ENCODE results near the gene KCNMA1. TPM values are rescaled to one million over a fixed set of nuclear protein-coding genes. Genes with fewer than 3 reads are reported as not detected.

Gene KCNMA1
- total RNA-seq, 1 experiment from 2014 or later = 0.49 TPM

DNA sequence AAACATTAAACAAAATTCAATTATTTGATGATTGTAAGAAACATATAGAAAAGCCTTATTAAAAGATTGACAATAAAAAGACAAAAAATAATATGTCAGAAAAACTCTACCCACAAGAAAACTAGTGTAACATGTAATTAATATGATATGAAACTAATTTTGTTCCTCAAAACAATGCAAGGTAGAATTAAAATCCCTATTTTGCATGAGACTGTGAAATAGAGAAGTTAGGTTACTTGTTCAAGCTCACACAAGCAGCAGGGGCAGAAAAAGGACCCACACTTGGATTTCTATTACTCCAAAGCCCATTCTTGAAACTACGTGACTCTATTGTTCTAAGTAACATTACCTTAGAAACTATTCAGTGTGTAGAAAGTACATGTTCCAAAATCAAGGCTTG, 96.4 kb downstream of the KCNMA1 start:
- no peak overlapping the region for H3K9ac ChIP-seq (ENCODE audit: low read length)
- BruUV-seq (replicated peaks) = no TSS peak
- ChIA-PET CTCF (no interaction called here), POLR2A (no interaction called here), RAD21 (ENCODE audit: low non-redundant PET in 1 of 2, low total read pairs in 2 of 2, uncharacterized antibody in 2 of 2, unreplicated experiment in 2 of 2) (no interaction called here)
- H3K79me2 ChIP-seq (ENCODE audit: insufficient read depth, low read length) = no peaks in the 10 kb centered on the region
- no peak overlapping the region for H2AFZ ChIP-seq (ENCODE audit: low read depth, low read length, poor library complexity, severe bottlenecking)
- DNase-seq (ENCODE audit: low read depth, low spot score) = no peak
- no peaks in the 10 kb centered on the region for H3K36me3 ChIP-seq (ENCODE audit: control insufficient read depth in 1 of 2, insufficient read depth in 2 of 2, low read length in 2 of 2)
- no peak for TF ChIP-seq RAD21 (IDR thresholded peaks at IDR 0.05; ENCODE audit: low read depth)
- TF ChIP-seq ZNF274 (IDR thresholded peaks at IDR 0.05; ENCODE audit: low read depth, low read length) = no peak
- no peak for TF ChIP-seq EZH2phosphoT487 (IDR thresholded peaks at IDR 0.05; ENCODE audit: borderline replicate concordance)
- TF ChIP-seq, protein P1, sequence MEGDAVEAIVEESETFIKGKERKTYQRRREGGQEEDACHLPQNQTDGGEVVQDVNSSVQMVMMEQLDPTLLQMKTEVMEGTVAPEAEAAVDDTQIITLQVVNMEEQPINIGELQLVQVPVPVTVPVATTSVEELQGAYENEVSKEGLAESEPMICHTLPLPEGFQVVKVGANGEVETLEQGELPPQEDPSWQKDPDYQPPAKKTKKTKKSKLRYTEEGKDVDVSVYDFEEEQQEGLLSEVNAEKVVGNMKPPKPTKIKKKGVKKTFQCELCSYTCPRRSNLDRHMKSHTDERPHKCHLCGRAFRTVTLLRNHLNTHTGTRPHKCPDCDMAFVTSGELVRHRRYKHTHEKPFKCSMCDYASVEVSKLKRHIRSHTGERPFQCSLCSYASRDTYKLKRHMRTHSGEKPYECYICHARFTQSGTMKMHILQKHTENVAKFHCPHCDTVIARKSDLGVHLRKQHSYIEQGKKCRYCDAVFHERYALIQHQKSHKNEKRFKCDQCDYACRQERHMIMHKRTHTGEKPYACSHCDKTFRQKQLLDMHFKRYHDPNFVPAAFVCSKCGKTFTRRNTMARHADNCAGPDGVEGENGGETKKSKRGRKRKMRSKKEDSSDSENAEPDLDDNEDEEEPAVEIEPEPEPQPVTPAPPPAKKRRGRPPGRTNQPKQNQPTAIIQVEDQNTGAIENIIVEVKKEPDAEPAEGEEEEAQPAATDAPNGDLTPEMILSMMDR (IDR thresholded peaks at IDR 0.05 in 2 of 3, conservative IDR thresholded peaks at IDR 0.05 in 1 of 3; ENCODE audit: borderline replicate concordance in 1 of 3, insufficient read depth in 1 of 3, low read depth in 2 of 3, low read length in 2 of 3) = no peak
- TF ChIP-seq, protein P2, sequence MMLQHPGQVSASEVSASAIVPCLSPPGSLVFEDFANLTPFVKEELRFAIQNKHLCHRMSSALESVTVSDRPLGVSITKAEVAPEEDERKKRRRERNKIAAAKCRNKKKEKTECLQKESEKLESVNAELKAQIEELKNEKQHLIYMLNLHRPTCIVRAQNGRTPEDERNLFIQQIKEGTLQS (IDR thresholded peaks at IDR 0.05) = no peak
- TF ChIP-seq POLR2A (IDR thresholded peaks at IDR 0.05; ENCODE audit: borderline replicate concordance, extremely low read depth, insufficient read depth, insufficient read length) = no peak
- TF ChIP-seq TCF7L2 (IDR thresholded peaks at IDR 0.05; ENCODE audit: borderline replicate concordance, extremely low read depth, insufficient read depth, insufficient read length) = no peak
- TF ChIP-seq EZH2 (IDR thresholded peaks at IDR 0.05) = no peak
- TF ChIP-seq FOSL1 (IDR thresholded peaks at IDR 0.05; ENCODE audit: low read depth) = no peak
- TF ChIP-seq, protein P3, sequence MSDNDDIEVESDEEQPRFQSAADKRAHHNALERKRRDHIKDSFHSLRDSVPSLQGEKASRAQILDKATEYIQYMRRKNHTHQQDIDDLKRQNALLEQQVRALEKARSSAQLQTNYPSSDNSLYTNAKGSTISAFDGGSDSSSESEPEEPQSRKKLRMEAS (IDR thresholded peaks at IDR 0.05) = no peak
- no peak for TF ChIP-seq CBX3 (IDR thresholded peaks at IDR 0.05; ENCODE audit: low read depth)
- no peak for TF ChIP-seq ZFX (IDR thresholded peaks at IDR 0.05)
- TF ChIP-seq, protein P4, sequence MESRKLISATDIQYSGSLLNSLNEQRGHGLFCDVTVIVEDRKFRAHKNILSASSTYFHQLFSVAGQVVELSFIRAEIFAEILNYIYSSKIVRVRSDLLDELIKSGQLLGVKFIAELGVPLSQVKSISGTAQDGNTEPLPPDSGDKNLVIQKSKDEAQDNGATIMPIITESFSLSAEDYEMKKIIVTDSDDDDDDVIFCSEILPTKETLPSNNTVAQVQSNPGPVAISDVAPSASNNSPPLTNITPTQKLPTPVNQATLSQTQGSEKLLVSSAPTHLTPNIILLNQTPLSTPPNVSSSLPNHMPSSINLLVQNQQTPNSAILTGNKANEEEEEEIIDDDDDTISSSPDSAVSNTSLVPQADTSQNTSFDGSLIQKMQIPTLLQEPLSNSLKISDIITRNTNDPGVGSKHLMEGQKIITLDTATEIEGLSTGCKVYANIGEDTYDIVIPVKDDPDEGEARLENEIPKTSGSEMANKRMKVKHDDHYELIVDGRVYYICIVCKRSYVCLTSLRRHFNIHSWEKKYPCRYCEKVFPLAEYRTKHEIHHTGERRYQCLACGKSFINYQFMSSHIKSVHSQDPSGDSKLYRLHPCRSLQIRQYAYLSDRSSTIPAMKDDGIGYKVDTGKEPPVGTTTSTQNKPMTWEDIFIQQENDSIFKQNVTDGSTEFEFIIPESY (IDR thresholded peaks at IDR 0.05; ENCODE audit: extremely low read depth, insufficient replicate concordance, low read length) = no peak
- TF ChIP-seq POLR2AphosphoS5 (IDR thresholded peaks at IDR 0.05; ENCODE audit: low read depth, low read length) = no peak
- TF ChIP-seq SIN3A (IDR thresholded peaks at IDR 0.05; ENCODE audit: low read depth) = no peak
- H3K9me3 ChIP-seq (ENCODE audit: control insufficient read depth in 1 of 2, insufficient read depth in 1 of 2, low read depth in 1 of 2, low read length in 2 of 2) = no peaks in the 10 kb centered on the region
- ATAC-seq = no peak
- H4K20me1 ChIP-seq (ENCODE audit: insufficient read depth) = no peaks in the 10 kb centered on the region
- no peaks in the 10 kb centered on the region for H3K9me2 ChIP-seq (ENCODE audit: insufficient read depth)
- H3K27me3 ChIP-seq (ENCODE audit: insufficient read depth, low read length) = no peaks in the 10 kb centered on the region
- intact Hi-C loops (cut with micrococcal nuclease) = no loop called here
- peaks cover 10 to 21% of the 10 kb centered on the region in 2 experiments; a peak in 3 of 4 replicates for H3K4me1 ChIP-seq (ENCODE audit: control insufficient read depth in 1 of 2, insufficient read depth in 2 of 2, low read length in 2 of 2)
- no peak overlapping the region for H3K4me2 ChIP-seq (ENCODE audit: low read length)
- no peak overlapping the region for H3K4me3 ChIP-seq (replicated peaks in 1 of 2; ENCODE audit: low read depth in 1 of 2, low read length in 2 of 2)
- no peak overlapping the region for H3K27ac ChIP-seq (ENCODE audit: low read depth, low read length)

All from HCT116 (cell line).